ENCODE data around the gene HSPA1A. TPM values are rescaled to one million over a fixed set of nuclear protein-coding genes. Genes with fewer than 3 reads are reported as not detected.

HSPA1A gene
- total and polyA plus RNA-seq, 9 of the 15 experiments (the other 6 are each of a cell fraction or from before 2014, with no cell fraction given), result 2.2 to 273 (median 107) TPM

GRCh38 chr6:31827286-31828079, 12.1 kb downstream of the HSPA1A start, which contains the start of gene HSPA1B (continued):
- TF ChIP-seq IRF9 (tag; IDR thresholded peaks at IDR 0.05), result no peak
- peak; percentile 78 for TF ChIP-seq ZNF764 (CRISPR knock-in tag; IDR thresholded peaks at IDR 0.05; ENCODE audit: low read depth)
- TF ChIP-seq KLF6 (CRISPR knock-in tag; IDR thresholded peaks at IDR 0.05; ENCODE audit: borderline replicate concordance), result peak; percentile 62; the same call in 1 of the 2 replicates
- no peak for TF ChIP-seq ZNF384 (IDR thresholded peaks at IDR 0.05; ENCODE audit: low read depth, low read length)
- TF ChIP-seq, protein P1, sequence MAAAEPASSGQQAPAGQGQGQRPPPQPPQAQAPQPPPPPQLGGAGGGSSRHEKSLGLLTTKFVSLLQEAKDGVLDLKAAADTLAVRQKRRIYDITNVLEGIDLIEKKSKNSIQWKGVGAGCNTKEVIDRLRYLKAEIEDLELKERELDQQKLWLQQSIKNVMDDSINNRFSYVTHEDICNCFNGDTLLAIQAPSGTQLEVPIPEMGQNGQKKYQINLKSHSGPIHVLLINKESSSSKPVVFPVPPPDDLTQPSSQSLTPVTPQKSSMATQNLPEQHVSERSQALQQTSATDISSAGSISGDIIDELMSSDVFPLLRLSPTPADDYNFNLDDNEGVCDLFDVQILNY (CRISPR knock-in tag; IDR thresholded peaks at IDR 0.05), result peak; percentile 89; the same call in 1 of the 2 replicates
- peak; percentile 55; the same call in 1 of the 2 replicates for TF ChIP-seq STAT5A (IDR thresholded peaks at IDR 0.05; ENCODE audit: borderline replicate concordance, low read length)
- TF ChIP-seq ZNF316 (IDR thresholded peaks at IDR 0.05), result no peak
- no peak for TF ChIP-seq NFIC (IDR thresholded peaks at IDR 0.05)
- TF ChIP-seq NUFIP1 (IDR thresholded peaks at IDR 0.05; ENCODE audit: partially characterized antibody), result no peak
- peak; percentile 94 for TF ChIP-seq ZNF583 (CRISPR knock-in tag; IDR thresholded peaks at IDR 0.05)
- peak; percentile 99 for TF ChIP-seq ZBTB7A (IDR thresholded peaks at IDR 0.05; ENCODE audit: borderline replicate concordance, control insufficient read depth, low read depth, low read length)
- peak; percentile 86; the same call in 1 of the 2 replicates for TF ChIP-seq ZNF232 (CRISPR knock-in tag; IDR thresholded peaks at IDR 0.05)
- TF ChIP-seq ZNF785 (CRISPR knock-in tag; IDR thresholded peaks at IDR 0.05), result 0 out of 2 replicates have a peak, but pooled peaks have one; percentile 21
- TF ChIP-seq TAF7 (tag; IDR thresholded peaks at IDR 0.05), result peak; percentile 94
- TF ChIP-seq POLR2AphosphoS5 (IDR thresholded peaks at IDR 0.05; ENCODE audit: control insufficient read depth, insufficient read depth, low read depth, low read length), result peak; percentile 100
- TF ChIP-seq, protein P2, sequence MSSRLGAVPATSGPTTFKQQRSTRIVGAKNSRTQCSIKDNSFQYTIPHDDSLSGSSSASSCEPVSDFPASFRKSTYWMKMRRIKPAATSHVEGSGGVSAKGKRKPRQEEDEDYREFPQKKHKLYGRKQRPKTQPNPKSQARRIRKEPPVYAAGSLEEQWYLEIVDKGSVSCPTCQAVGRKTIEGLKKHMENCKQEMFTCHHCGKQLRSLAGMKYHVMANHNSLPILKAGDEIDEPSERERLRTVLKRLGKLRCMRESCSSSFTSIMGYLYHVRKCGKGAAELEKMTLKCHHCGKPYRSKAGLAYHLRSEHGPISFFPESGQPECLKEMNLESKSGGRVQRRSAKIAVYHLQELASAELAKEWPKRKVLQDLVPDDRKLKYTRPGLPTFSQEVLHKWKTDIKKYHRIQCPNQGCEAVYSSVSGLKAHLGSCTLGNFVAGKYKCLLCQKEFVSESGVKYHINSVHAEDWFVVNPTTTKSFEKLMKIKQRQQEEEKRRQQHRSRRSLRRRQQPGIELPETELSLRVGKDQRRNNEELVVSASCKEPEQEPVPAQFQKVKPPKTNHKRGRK (tag; IDR thresholded peaks at IDR 0.05), result no peak
- no peak for TF ChIP-seq ZNF146 (CRISPR knock-in tag; IDR thresholded peaks at IDR 0.05; ENCODE audit: unreplicated experiment)
- TF ChIP-seq PBX2 (CRISPR knock-in tag; IDR thresholded peaks at IDR 0.05; ENCODE audit: low read depth), result peak; percentile 92
- peak; percentile 99 for TF ChIP-seq PBX2 (tag; conservative IDR thresholded peaks at IDR 0.05; ENCODE audit: low read depth)
- TF ChIP-seq ADNP (tag; IDR thresholded peaks at IDR 0.05), result no peak
- no peak for TF ChIP-seq MTA3 (IDR thresholded peaks at IDR 0.05; ENCODE audit: borderline replicate concordance)
- TF ChIP-seq MEIS2 (IDR thresholded peaks at IDR 0.05; ENCODE audit: partially characterized antibody), result no peak
- peak; percentile 98 for TF ChIP-seq SMAD1 (IDR thresholded peaks at IDR 0.05; ENCODE audit: low read depth, low read length, partially characterized antibody)
